HCT116 (cell line): ENCODE results near the gene TAPT1. TPM values are rescaled to one million over a fixed set of nuclear protein-coding genes. Genes with fewer than 3 reads are reported as not detected.

Experiments
- ATAC-seq: fragments of 200-7000 bp; cut with Tn5 transposase; 2 replicates; pipeline ENCODE4 v1.9.1; 2020; ENCODE audit warnings: mild to moderate bottlenecking, moderate library complexity
- BruUV-seq: library from RNA; stranded (reverse); fragments of 400-500 nt; replicated peaks from 2 replicates; lab custom pipeline; 2021; lab: Mats Ljungman, UMichigan
- CTCF ChIA-PET: fragments of 300-600 bp; sonication (Branson Sonifier 250); formaldehyde crosslinking; loops from one replicate; lab custom pipeline; 2021; ENCODE audit warnings: antibody characterized with exemption; lab: Charles Lee
- POLR2A ChIA-PET: fragments of 300-600, 350-600 bp; sonication (Branson Sonifier 250); formaldehyde crosslinking; loops from one replicate; lab custom pipeline; 2021; ENCODE audit warnings: antibody characterized with exemption; lab: Charles Lee
- RAD21 ChIA-PET, 2 experiments: fragments of 300-600 bp; sonication (Branson Sonifier 250); formaldehyde crosslinking; loops; one replicate each; lab custom pipeline; 2023; ENCODE audit warnings: low total read pairs in 2 of 2; ENCODE audit not compliant: uncharacterized antibody in 2 of 2, unreplicated experiment in 2 of 2, low non-redundant PET in 1 of 2; lab: Charles Lee
- DNase-seq: peaks from one replicate; pipeline ENCODE4 v3.0.0-alpha.2; 2010; ENCODE audit warnings: low read depth, low spot score
- H2AFZ ChIP-seq: fragments of 200-600 bp; shearing (Covaris generic), sonication (generic); 2 replicates; pipeline ENCODE4 v1.6.1; 2017; ENCODE audit warnings: low read depth, mixed run types, mixed read lengths, antibody characterized with exemption, low read length; ENCODE audit not compliant: poor library complexity, severe bottlenecking
- H3K27ac ChIP-seq: 2 replicates; pipeline ENCODE4 v1.5.1; 2012; ENCODE audit warnings: low read depth, low read length
- H3K27me3 ChIP-seq: fragments of 200-600 bp; sonication (generic); 2 replicates; pipeline ENCODE4 v1.6.1; 2016; ENCODE audit warnings: mixed run types, low read length, mixed read lengths; ENCODE audit not compliant: insufficient read depth
- H3K36me3 ChIP-seq, 2 experiments: fragments of 200-500 bp in 1 of 2; fragments of 200-600 bp in 1 of 2; sonication (Bioruptor generic) in 1 of 2; sonication (generic) in 1 of 2; 2 replicates each; pipeline versions ENCODE4 v1.5.1 to v1.6.1; 2014 to 2016; ENCODE audit warnings: low read length in 2 of 2, inconsistent platforms in 1 of 2, mixed read lengths in 1 of 2, mixed run types in 1 of 2; ENCODE audit not compliant: insufficient read depth in 2 of 2, control insufficient read depth in 1 of 2
- H3K4me1 ChIP-seq, 2 experiments: fragments of 200-600 bp in 1 of 2; sonication (generic) in 1 of 2; 2 replicates each; pipeline versions ENCODE4 v1.5.1 to v1.6.1; 2012 to 2017; ENCODE audit warnings: low read length in 2 of 2, inconsistent platforms in 1 of 2, mild to moderate bottlenecking in 1 of 2, mixed read lengths in 1 of 2, mixed run types in 1 of 2, moderate library complexity in 1 of 2; ENCODE audit not compliant: insufficient read depth in 2 of 2, control insufficient read depth in 1 of 2
- H3K4me2 ChIP-seq: fragments of 200-600 bp; sonication (generic); 2 replicates; pipeline ENCODE4 v1.6.1; 2017; ENCODE audit warnings: mixed run types, low read length, mixed read lengths
- H3K4me3 ChIP-seq, 2 experiments: fragments of 200-600 bp in 1 of 2; sonication (generic) in 1 of 2; replicated peaks in 1 of 2; 2 replicates each; pipeline ENCODE4 v1.5.1; 2011 to 2016; ENCODE audit warnings: low read length in 2 of 2, control low read depth in 1 of 2, low read depth in 1 of 2, mild to moderate bottlenecking in 1 of 2, mixed read lengths in 1 of 2, mixed run types in 1 of 2
- H3K79me2 ChIP-seq: fragments of 200-600 bp; sonication (generic); 2 replicates; pipeline ENCODE4 v1.6.1; 2017; ENCODE audit warnings: mild to moderate bottlenecking, mixed run types, low read length, moderate library complexity, mixed read lengths; ENCODE audit not compliant: insufficient read depth
- H3K9ac ChIP-seq: fragments of 200-600 bp; sonication (generic); 2 replicates; pipeline ENCODE4 v1.6.1; 2016; ENCODE audit warnings: low read length, mixed read lengths
- H3K9me2 ChIP-seq: fragments of 200-600 bp; sonication (generic), shearing (Covaris generic); 2 replicates; pipeline ENCODE4 v1.6.1; 2017; ENCODE audit warnings: mixed run types, mild to moderate bottlenecking, moderate library complexity; ENCODE audit not compliant: insufficient read depth
- H3K9me3 ChIP-seq, 2 experiments: fragments of 200-500 bp in 1 of 2; fragments of 200-600 bp in 1 of 2; sonication (Bioruptor generic) in 1 of 2; sonication (generic) in 1 of 2; 2 replicates each; pipeline ENCODE4 v1.6.1; 2014 to 2017; ENCODE audit warnings: low read length in 2 of 2, mixed read lengths in 2 of 2, inconsistent platforms in 1 of 2, low read depth in 1 of 2, mild to moderate bottlenecking in 1 of 2, mixed run types in 1 of 2, moderate library complexity in 1 of 2; ENCODE audit not compliant: control insufficient read depth in 1 of 2, insufficient read depth in 1 of 2
- H4K20me1 ChIP-seq: fragments of 200-600 bp; sonication (generic), shearing (Covaris generic); 2 replicates; pipeline ENCODE4 v1.6.1; 2017; ENCODE audit warnings: mixed run types, mild to moderate bottlenecking, moderate library complexity; ENCODE audit not compliant: insufficient read depth
- ATF3 ChIP-seq: IDR thresholded peaks from 2 replicates; pipeline ENCODE4 v1.6.1; 2012
- EGR1 ChIP-seq: IDR thresholded peaks from 2 replicates; pipeline ENCODE4 v1.6.1; 2012; ENCODE audit warnings: low read depth
- ELF1 ChIP-seq: IDR thresholded peaks from 2 replicates; pipeline ENCODE4 v1.6.1; 2012; ENCODE audit warnings: low read depth, borderline replicate concordance
- EZH2phosphoT487 ChIP-seq: fragments of 200-600 bp; IDR thresholded peaks from 2 replicates; pipeline ENCODE4 v1.6.1; 2018; ENCODE audit warnings: antibody characterized with exemption, borderline replicate concordance
- FOSL1 ChIP-seq: IDR thresholded peaks from 2 replicates; pipeline ENCODE4 v1.6.1; 2012; ENCODE audit warnings: low read depth
- JUND ChIP-seq: IDR thresholded peaks from 2 replicates; pipeline ENCODE4 v1.6.1; 2012
- POLR2AphosphoS5 ChIP-seq: IDR thresholded peaks from 2 replicates; pipeline ENCODE4 v1.6.1; 2011; ENCODE audit warnings: mild to moderate bottlenecking, low read depth, low read length, moderate library complexity
- RAD21 ChIP-seq: IDR thresholded peaks from 2 replicates; pipeline ENCODE4 v1.6.1; 2012; ENCODE audit warnings: low read depth, mild to moderate bottlenecking
- SP1 ChIP-seq: IDR thresholded peaks from 2 replicates; pipeline ENCODE4 v1.6.1; 2012; ENCODE audit warnings: low read depth
- YY1 ChIP-seq: IDR thresholded peaks from 2 replicates; pipeline ENCODE4 v1.6.1; 2011; ENCODE audit warnings: low read length, low read depth, moderate library complexity, mild to moderate bottlenecking; ENCODE audit not compliant: insufficient replicate concordance; ENCODE audit errors: extremely low read depth
- ZBTB33 ChIP-seq: IDR thresholded peaks from 2 replicates; pipeline ENCODE4 v1.6.1; 2011; ENCODE audit warnings: mild to moderate bottlenecking, low read length, moderate library complexity; ENCODE audit not compliant: insufficient replicate concordance; ENCODE audit errors: extremely low read depth
- intact Hi-C: fragments of 100-400 bp; cut with micrococcal nuclease; formaldehyde crosslinking; loops from 2 replicates; pipeline ENCODE4 v1.10.0; 2022
- total RNA-seq: library from RNA; stranded (reverse); gene quantifications from one replicate; pipeline ENCODE4 v1.2.1, GENCODE V29; 2021; ENCODE audit not compliant: unreplicated experiment

TAPT1 gene
- total RNA-seq, 1 experiment from 2014 or later = 11.7 TPM

- no peak overlapping the region for H3K4me3 ChIP-seq
- no peaks in the 10 kb centered on the region for H3K9me3 ChIP-seq
- no peaks in the 10 kb centered on the region for H3K79me2 ChIP-seq
- no peaks in the 10 kb centered on the region for H4K20me1 ChIP-seq
- H3K9me2 ChIP-seq = no peaks in the 10 kb centered on the region
- no peak overlapping the region for H3K27ac ChIP-seq
- ChIA-PET RAD21 (no interaction called here), POLR2A (no interaction called here), CTCF (no interaction called here)
- H3K27me3 ChIP-seq = no peaks in the 10 kb centered on the region
- H3K36me3 ChIP-seq = no peaks in the 10 kb centered on the region
- H3K4me2 ChIP-seq = no peak overlapping the region
- no peak for TF ChIP-seq POLR2AphosphoS5
- TF ChIP-seq SP1 = no peak
- no peak for TF ChIP-seq YY1
- TF ChIP-seq ATF3 = no peak
- TF ChIP-seq FOSL1 = no peak
- TF ChIP-seq RAD21 = no peak
- TF ChIP-seq EGR1 = no peak
- no peak for TF ChIP-seq ELF1
- no peak for TF ChIP-seq EZH2phosphoT487
- TF ChIP-seq JUND = no peak
- no peak for TF ChIP-seq ZBTB33
- H3K4me1 ChIP-seq = no peaks in the 10 kb centered on the region
- no TSS peak for BruUV-seq
- DNase-seq = no peak
- no peak overlapping the region for H2AFZ ChIP-seq
- no peak for ATAC-seq
- intact Hi-C loops = no loop called here
- H3K9ac ChIP-seq = no peak overlapping the region
Measured at GRCh38 chr4:16168710-16169388, 57.4 kb downstream of the TAPT1 start.
